ENCODE results near the gene COX19.

- TF ChIP-seq CTCF (IDR thresholded peaks at IDR 0.05; ENCODE audit: poor library complexity, severe bottlenecking), result no peak
- no peak for TF ChIP-seq SMC3 (conservative IDR thresholded peaks at IDR 0.05; ENCODE audit: poor library complexity)
- no peak for TF ChIP-seq EZH2 (IDR thresholded peaks at IDR 0.05; ENCODE audit: borderline replicate concordance, insufficient read depth, low read length, poor library complexity, severe bottlenecking)
Observed at GRCh38 chr7:969403-969802, 5.9 kb downstream of the COX19 start.

Measured in neural cell (in vitro differentiated cells).